Stomach (tissue), 9 donors: ENCODE data around the gene NPHP4. TPM values are rescaled to one million over a fixed set of nuclear protein-coding genes. Genes with fewer than 3 reads are reported as not detected.

Experiments used
- DNase-seq, 2 donors: peaks; one replicate each; pipeline versions ENCODE4 v3.0.0 to v3.0.0-alpha.2; 2013 to 2019
- H3K27ac ChIP-seq, 5 donors: fragments of 200-600 bp in 4 of 5; sonication (generic) in 4 of 5; one replicate each; pipeline ENCODE4 v1.5.1; 2013 to 2019; ENCODE audit warnings: mild to moderate bottlenecking in 1 of 5, moderate library complexity in 1 of 5
- H3K27me3 ChIP-seq, 3 donors: fragments of 200-600 bp; sonication (generic); one replicate each; pipeline ENCODE4 v1.5.1; 2017 to 2019; ENCODE audit warnings: mixed run types in 1 of 3
- H3K36me3 ChIP-seq, 4 donors: fragments of 200-600 bp; sonication (generic); 1 replicate in 3 of 4; 2 replicates in 1 of 4; pipeline ENCODE4 v1.5.1; 2016 to 2019
- H3K4me1 ChIP-seq, 4 donors: fragments of 200-600 bp; sonication (generic); one replicate each; pipeline ENCODE4 v1.5.1; 2016 to 2019
- H3K4me3 ChIP-seq, 4 donors: fragments of 200-600 bp; sonication (generic) in 3 of 4; one replicate each; pipeline ENCODE4 v1.5.1; 2016 to 2019; ENCODE audit warnings: mild to moderate bottlenecking in 1 of 4
- H3K9me3 ChIP-seq, 4 donors: fragments of 200-600 bp; sonication (generic); one replicate each; pipeline ENCODE4 v1.5.1; 2016 to 2019
- EP300 ChIP-seq: sonication (generic); formaldehyde crosslinking; IDR thresholded peaks from one replicate; pipeline ENCODE4 v1.6.1; 2017; ENCODE audit warnings: antibody characterized with exemption
- POLR2A ChIP-seq, 4 donors: fragments of 450-650 bp; IDR thresholded peaks; one replicate each; pipeline ENCODE4 v1.6.1; 2016; ENCODE audit warnings: antibody characterized with exemption in 4 of 4, control low read depth in 2 of 4, mild to moderate bottlenecking in 1 of 4, moderate library complexity in 1 of 4
- POLR2AphosphoS5 ChIP-seq, 3 donors: sonication (generic); formaldehyde crosslinking; IDR thresholded peaks; one replicate each; pipeline ENCODE4 v1.6.1; 2016; ENCODE audit warnings: antibody characterized with exemption in 3 of 3
- WGBS, 5 donors: extraction: QIAGEN DNeasy Blood & Tissue Kit in 3 of 5; methylation state at CpG; one replicate each; pipeline versions ENCODE4 v1.1.5 to v1.1.7; 2013 to 2018; 5-methylcytosine and 5-hydroxymethylcytosine counted together
- intact Hi-C: fragments of 100-400 bp; cut with DNase I; formaldehyde crosslinking; loops from one replicate; pipeline ENCODE4 v1.15.1; 2023; ENCODE audit warnings: low total_unique reads
- polyA plus RNA-seq, 3 donors: library from polyadenylated mRNA; stranded (reverse); fragments of 200-250 nt; gene quantifications; one replicate each; pipeline ENCODE4 v1.2.3, GENCODE V29; 2013
- total RNA-seq, 5 donors: library from RNA; depleted of rRNA; stranded (reverse); fragments of >200 nt; gene quantifications; one replicate each; pipeline versions ENCODE4 v1.1.0 to v1.2.3, GENCODE V29; 2014 to 2016
- TF ChIP-seq, protein P1 (sequence below), 7 experiments: fragments of 450-650 bp in 4 of 7; fragments of 200-600 bp in 3 of 7; sonication (generic) in 3 of 7; IDR thresholded peaks; one replicate each; pipeline ENCODE4 v1.5.1; 2016 to 2019; ENCODE audit warnings: antibody characterized with exemption in 7 of 7, control low read depth in 2 of 7, mild to moderate bottlenecking in 1 of 7
- donor health status: healthy with polysubstance abuse.
- donor health status: Bipolar disorder and iron deficiency.
- donor health status: healthy.

NPHP4 gene
- total and polyA plus RNA-seq, 8 donors, result 1.9 to 29.7 (median 7.3) TPM

DNA sequence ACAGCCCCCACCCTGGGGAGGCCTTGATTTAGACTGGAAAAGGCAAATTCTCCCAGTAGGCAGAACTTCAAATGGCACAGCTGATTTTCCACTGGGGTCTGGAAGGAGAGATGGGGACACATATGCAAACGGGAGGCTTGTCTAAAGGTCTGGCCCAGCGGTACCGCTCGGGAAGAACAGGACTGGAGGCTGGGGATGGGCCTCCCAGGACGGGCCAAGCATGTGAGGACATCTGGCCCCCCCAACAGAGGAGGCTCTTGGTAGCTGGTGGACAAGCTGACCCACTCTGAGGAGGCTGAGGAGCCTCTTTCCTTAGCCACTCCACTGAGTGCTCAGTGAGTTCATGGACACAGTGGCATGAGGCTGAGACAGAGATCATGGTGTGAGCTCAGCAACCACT is 170.0 kb downstream of the NPHP4 start:
- TF ChIP-seq POLR2A (IDR thresholded peaks at IDR 0.05) (no peak), POLR2AphosphoS5 (IDR thresholded peaks at IDR 0.05) (no peak), EP300 (no peak)
- TF ChIP-seq, protein P1, sequence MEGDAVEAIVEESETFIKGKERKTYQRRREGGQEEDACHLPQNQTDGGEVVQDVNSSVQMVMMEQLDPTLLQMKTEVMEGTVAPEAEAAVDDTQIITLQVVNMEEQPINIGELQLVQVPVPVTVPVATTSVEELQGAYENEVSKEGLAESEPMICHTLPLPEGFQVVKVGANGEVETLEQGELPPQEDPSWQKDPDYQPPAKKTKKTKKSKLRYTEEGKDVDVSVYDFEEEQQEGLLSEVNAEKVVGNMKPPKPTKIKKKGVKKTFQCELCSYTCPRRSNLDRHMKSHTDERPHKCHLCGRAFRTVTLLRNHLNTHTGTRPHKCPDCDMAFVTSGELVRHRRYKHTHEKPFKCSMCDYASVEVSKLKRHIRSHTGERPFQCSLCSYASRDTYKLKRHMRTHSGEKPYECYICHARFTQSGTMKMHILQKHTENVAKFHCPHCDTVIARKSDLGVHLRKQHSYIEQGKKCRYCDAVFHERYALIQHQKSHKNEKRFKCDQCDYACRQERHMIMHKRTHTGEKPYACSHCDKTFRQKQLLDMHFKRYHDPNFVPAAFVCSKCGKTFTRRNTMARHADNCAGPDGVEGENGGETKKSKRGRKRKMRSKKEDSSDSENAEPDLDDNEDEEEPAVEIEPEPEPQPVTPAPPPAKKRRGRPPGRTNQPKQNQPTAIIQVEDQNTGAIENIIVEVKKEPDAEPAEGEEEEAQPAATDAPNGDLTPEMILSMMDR (IDR thresholded peaks at IDR 0.05), result no peak
- no peaks in the 10 kb centered on the region for H3K36me3 ChIP-seq
- intact Hi-C loops, result no loop called here
- no peaks in the 10 kb centered on the region for H3K9me3 ChIP-seq
- H3K27ac ChIP-seq, result no peak overlapping the region
- peaks cover 0 to 27% (median 0%) of the 10 kb centered on the region in 3 donors for H3K27me3 ChIP-seq
- WGBS, 5 donors, result 55 to 84% (median 61%) methylated on average over 1 to 5 of the region's 5 CpGs
- H3K4me1 ChIP-seq, result no peaks in the 10 kb centered on the region
- DNase-seq, result no peak
- H3K4me3 ChIP-seq, result no peak overlapping the region

DNA sequence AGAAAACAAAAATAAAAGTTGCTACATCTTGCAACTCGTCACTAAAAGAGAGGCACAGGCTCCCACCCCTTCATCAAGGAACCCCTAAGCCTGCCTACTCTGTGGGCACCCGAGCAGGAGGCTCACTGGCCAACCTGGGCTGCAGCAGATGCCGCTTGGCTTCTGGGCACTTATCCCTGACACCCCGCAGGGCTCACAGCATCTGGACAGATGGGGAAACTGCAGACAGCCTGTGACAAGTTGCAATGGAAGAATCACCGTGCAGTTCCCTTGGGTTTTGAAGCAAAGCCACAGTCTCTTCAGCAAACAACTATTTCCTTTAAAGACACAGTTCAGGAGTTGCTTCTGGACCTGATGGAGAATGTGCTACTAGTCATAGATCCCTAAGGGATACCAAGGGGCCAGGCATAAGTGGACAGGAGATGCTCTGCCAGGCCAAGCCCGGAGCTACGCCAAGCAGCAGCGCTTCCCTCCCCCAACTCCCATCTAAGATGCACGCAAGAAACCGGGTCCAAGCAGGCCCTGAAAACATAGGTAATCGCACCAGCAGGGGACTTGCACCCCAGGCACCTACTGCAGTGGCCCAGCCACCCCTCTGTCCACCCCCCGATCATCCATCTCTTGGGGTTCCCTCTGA is 170.6 kb downstream of the NPHP4 start:
- WGBS, 5 donors, result 71 to 76% (median 74%) methylated on average over 9 to 12 of the region's 12 CpGs
- no peak overlapping the region for H3K27ac ChIP-seq
- H3K27me3 ChIP-seq, result peaks cover 0 to 27% (median 2%) of the 10 kb centered on the region in 3 donors
- no peaks in the 10 kb centered on the region for H3K9me3 ChIP-seq
- no peak overlapping the region for H3K4me3 ChIP-seq
- no peaks in the 10 kb centered on the region for H3K4me1 ChIP-seq
- no peaks in the 10 kb centered on the region for H3K36me3 ChIP-seq
- DNase-seq, result no peak
- TF ChIP-seq, protein P1 (IDR thresholded peaks at IDR 0.05), result no peak
- intact Hi-C loops, result no loop called here

DNA sequence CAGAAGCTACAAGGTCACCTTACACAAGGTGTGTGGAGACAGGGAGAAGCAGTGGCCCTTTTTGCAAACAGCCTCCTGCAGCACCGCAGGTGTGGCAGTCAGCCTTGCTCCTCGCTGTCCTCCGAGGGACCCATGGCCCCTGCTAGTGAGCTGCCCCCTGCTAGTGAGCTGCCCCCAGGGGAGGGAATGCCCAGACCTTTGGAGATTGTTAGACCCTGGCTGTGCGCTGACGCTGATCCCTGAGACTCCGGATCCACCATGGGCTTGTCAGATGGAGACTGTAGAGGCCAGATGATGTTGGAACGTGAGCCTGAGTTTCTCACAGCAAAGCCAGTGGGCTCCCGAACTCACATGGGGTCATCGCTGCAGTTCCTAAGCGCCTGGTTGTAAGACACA is 172.2 kb downstream of the NPHP4 start:
- DNase-seq, result no peak
- Histone ChIP-seq H3K4me3 (no peak overlapping the region), H3K9me3 (no peaks in the 10 kb centered on the region), H3K4me1 (no peaks in the 10 kb centered on the region), H3K27me3 (peaks cover 0 to 33% (median 6%) of the 10 kb centered on the region in 3 donors), H3K36me3 (no peaks in the 10 kb centered on the region), H3K27ac (no peak overlapping the region)
- intact Hi-C loops, result no loop called here
- TF ChIP-seq POLR2AphosphoS5 (IDR thresholded peaks at IDR 0.05), result no peak
- no peak for TF ChIP-seq POLR2A (IDR thresholded peaks at IDR 0.05)
- TF ChIP-seq EP300, result no peak
- TF ChIP-seq, protein P1 (IDR thresholded peaks at IDR 0.05), result no peak
- WGBS, 5 donors, result 82 to 90% (median 86%) methylated on average over 9 to 10 of the region's 10 CpGs

DNA sequence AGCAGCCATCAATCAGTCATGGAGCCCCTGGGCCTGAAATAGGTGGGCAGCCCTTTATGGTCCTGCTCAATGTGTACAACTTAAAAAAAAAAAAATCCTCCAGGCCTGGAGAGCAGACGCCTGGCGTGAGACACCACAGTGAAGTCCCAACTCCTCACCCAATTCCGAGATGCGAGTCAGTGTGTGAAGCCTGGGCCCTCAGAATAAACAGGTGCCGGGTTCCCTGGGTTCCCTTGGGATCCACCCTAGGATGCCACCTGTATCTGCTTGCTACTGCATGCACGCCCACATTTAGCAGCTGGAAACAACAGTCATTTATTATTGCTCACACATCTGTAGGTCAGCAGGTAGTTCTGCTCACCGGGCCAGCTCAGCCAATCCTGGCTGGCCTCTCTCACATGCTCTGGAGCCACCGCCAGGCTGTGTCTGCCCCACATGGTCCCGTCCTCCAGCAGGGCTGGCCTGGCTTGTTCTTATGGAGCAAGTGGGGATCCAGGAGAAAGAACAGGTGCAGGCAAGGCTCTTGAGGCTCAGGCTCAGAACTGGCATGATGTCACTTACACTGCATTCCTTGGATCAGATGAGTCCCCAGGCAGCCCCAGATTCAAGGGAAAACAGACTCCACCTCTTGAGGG is 172.7 kb downstream of the NPHP4 start:
- H3K9me3 ChIP-seq, result no peaks in the 10 kb centered on the region
- intact Hi-C loops, result no loop called here
- 76 to 88% (median 85%) methylated on average over 7 to 9 of the region's 9 CpGs for WGBS, 5 donors
- H3K4me1 ChIP-seq, result no peaks in the 10 kb centered on the region
- TF ChIP-seq, protein P1 (IDR thresholded peaks at IDR 0.05), result no peak
- TF ChIP-seq EP300, result no peak
- H3K4me3 ChIP-seq, result no peak overlapping the region
- no peak for DNase-seq
- peaks cover 0 to 38% (median 6%) of the 10 kb centered on the region in 3 donors for H3K27me3 ChIP-seq
- no peak overlapping the region for H3K27ac ChIP-seq
- H3K36me3 ChIP-seq, result no peaks in the 10 kb centered on the region
